Endometrium (tissue), 2 donors: Measurements from ENCODE around the gene FAH.
"Not testable (repeated sequence)": the region's sequence is repeated elsewhere in the genome, so short reads cannot be mapped to it uniquely, and the experiment has no call there.

Experiments
- FAIRE-seq: peaks from 2 replicates; lab custom pipeline; 2012; peaks lifted over from hg19 to GRCh38; lab: Jason Lieb, UNC
- donor health status: control.
- donor health status: control.

Gene FAH

DNA sequence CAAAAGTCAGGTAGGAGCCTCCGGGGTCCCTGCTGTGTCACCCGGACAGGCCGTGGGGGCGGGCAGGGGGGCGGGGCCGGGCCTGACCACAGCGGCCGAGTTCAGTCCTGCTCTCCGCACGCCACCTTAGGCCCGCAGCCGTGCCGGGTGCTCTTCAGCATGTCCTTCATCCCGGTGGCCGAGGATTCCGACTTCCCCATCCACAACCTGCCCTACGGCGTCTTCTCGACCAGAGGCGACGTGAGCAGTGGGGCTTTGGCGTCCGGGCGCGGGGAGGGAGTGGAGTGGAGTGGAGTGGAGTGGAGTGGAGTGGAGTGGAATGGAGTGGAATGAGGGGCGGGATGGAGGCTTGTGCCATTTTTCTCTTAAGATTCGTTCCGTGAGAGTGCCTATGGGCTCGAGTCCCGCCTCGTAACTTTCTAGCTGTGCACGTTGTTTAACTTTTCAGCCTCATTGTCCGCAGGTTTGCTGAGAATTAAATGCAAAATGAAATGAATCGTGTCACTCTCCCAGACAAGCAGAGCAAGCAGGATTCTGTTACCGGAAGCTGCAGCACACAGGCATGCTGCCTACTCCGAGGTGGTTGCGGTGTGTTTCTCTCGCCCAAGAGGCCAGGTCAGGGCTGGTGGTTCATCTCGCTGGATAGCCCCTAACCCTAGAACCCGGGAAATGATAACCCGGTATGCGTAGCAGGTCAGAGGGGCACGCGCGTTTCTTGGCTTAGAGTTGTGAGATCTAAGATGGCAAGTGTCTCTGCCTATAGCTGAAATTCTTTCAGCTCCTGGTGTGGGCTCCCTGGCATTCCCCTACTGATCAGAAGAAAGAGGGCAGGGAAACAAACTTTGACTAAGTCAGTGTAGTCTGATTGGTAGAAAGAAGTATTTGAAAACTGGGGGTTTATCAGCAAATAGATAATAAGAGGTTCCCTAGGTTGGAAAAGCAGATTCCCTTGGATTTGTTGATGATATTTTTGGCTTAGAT is at the start of gene FAH:
Gene FAH (plus strand): TSS at position 104 of the 981 bp plus-strand sequence. CDS start 56 bp downstream, at position 160.
- FAIRE-seq, result no peak

- no peak for FAIRE-seq
Measured at GRCh38 chr15:80105193-80105592, 47.6 kb upstream of the FAH start.

- no peak for FAIRE-seq
Measured at GRCh38 chr15:80105595-80105994, 47.2 kb upstream of the FAH start.

DNA sequence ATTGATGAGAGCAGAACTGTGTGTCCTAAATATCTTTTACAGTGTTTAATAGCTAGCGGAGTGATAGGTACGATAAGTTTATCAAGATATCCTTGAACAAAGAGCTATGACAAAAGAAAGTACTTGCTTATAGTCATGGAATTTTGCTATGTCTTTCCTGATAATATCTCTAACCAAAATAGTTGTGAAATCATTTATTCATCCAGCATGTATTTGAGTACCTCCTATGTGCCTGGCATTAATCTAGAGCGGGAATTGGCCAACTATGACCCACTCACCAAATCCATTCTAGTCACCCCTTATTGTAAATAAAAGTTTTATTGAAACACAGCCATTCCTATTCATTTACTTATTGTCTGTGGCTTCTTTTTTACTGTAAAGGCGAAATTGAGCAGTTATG is 46.7 kb upstream of the FAH start:
- FAIRE-seq, result no peak

DNA sequence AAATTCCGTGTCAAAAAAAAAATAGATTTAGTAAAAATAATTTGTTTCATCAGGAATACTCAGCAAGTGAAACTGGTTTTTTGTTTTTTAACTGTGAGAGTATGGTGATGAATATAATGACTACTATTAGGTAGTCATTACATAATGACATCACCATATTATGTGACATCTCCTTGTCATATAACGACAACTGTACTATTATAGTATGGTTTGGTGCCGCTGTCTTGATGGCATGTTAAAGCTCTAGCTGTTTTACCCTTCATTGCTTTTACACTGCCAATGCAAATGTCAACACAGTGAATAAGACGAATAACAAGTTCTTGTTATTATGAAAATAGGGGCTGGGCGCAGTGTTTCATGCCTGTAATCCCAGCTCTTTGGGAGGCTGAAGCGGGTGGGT is 45.6 kb upstream of the FAH start:
- no peak for FAIRE-seq

GRCh38 chr15:80107774-80108173 is 45.0 kb upstream of the FAH start:
- FAIRE-seq, result no peak

DNA sequence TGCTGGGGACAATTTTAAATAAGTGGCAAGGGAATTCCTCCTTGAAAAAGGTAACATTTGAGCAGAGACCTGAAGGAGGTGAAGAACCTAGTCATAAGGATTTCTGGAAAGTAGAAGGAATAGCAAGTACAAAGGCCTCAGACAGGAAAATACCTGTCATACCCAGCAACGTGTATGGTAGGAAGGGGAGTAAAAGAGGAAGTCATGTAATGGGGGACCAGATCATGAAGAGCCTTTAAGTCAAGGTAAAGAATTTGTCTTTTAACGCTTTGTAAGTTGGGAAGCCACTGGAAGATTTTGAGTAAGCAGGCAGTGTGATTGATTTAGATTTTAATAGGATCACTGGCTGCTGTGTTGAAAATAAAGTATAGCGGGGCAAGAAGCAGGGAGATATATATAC is 43.4 kb upstream of the FAH start:
- FAIRE-seq, result no peak

DNA sequence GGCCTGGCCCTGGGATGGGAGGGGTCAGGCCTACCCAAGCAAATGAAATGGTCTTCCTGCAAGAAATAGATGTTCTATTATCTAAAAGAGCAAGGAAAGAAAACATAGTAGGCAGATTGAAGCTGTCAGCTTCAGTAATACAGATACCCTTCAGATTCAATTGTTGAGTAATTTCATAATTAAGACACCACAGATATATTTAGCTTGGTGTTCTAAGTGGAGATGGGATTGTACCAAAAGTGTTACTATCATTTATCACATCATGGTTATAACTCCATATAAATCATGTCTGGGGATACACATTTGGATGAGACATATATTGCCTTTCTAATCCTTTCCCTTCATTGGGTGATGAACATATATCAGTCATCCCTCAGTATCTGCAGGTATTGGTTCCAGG is 41.9 kb upstream of the FAH start:
- FAIRE-seq, result no peak

- no peak for FAIRE-seq
Measured at GRCh38 chr15:80114114-80114513, 38.7 kb upstream of the FAH start.

DNA sequence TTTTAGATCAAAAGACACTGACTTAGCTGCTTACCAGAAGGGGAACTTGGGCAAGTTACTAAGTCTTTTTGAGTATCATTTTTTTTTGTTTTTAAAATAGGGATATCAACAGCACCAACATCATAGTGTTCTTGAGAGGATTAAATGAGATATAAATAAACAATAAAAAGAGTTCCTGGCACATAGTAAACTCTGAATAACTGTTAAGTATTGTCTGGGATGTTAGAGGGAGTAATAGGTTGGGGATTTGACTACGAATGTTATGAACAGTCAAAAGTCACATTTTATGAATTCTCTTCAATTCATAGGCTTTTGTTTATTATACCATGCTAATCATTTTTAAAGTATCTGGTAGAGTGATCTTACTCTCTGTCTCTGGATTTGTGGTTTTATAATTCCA is 37.8 kb upstream of the FAH start:
- FAIRE-seq, result no peak

DNA sequence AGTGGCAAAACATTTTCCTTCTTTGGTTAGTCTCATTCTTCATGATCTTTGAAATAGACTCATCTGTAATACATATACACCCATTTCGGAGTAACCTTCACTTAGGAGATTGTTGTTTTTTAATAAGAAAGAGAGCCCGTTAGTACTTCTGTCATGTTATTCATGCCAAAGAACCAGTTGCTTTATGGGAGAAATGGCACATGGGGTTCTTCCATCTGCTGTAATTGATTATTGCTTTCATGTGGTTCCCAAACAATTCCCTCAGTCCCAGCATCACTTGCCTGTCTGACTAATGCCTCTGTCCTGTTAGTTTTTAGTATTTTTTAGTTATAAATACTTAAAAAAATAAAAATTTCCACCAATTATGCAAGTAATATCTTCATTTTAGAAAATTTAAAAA is 33.8 kb upstream of the FAH start:
- no peak for FAIRE-seq

DNA sequence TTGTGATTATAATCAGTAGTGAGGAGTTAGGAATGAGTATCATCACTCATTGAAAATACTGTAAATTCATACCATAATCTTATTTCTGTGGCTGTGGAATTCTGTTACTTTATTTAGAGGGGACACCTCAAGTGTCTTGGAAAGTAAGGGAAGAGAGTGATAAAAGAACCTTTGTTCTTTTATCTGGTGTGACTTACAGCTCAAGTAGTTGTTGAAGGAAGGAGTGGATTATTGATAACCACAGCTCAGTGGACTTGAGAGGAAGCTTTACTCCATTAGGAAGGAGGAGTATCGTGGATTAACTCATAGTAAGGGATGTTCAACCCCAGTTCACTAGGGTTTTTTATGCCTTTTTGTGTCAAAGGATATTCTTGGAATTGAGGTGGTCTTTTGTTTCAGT is 32.2 kb upstream of the FAH start:
- FAIRE-seq, result no peak

DNA sequence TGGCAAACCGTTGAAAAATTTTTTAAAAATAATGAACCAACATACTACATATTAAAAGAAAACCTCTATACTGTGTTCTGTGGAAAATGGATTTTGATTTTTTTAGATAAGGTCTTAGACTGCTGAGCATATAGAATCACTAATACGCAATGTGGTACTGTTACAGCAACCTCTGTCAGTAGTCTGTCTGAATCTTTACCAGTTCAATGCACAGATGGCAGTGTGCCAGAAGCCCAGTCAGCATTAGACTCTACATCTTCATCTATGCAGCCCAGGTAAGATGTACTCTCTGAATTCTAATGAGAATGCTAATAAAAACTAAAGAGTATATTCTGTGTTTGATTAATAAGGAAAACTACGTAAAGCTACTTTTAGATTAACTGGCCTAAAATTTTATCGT is 31.3 kb upstream of the FAH start:
- no peak for FAIRE-seq

GRCh38 chr15:80123034-80123433 is 29.8 kb upstream of the FAH start:
- FAIRE-seq, result no peak

DNA sequence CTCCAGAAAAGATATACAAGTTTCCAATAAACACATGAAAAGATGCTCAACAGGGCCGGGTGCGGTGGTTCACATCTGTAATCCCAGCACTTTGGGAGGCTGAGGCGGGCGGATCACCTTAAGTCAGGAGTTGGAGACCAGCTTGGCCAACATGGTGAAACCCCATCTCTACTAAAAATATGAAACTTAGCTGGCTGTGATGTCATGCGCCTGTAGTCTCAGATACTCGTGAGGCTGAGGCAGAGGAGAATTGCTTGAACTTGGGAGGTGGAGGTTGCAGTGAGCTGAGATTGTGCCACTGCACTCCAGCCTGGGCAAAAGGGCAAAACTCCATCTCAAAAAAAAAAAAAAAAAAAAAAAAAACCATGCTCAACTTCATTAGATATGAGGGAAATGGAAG is 25.5 kb upstream of the FAH start:
- not testable (repeated sequence) for FAIRE-seq

GRCh38 chr15:80127911-80128310 is 24.9 kb upstream of the FAH start:
- FAIRE-seq, result no peak

DNA sequence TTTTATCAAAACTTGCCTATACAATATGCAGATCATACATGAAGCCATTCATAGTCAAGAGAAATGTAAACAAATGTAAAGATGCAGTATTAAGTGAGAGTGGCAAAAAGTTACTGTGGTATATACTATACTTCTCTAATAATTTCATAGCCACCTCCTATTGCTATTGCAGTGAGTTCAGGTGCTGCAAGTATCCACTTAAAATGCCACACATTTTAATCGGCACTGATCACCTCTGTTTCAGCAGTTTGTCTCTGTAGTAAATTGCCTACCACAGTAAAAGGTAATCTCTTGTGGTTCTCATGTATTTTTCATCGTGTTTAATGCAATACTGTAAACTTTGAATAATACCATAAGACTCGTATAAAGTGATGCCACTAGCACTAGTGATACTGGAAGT is 20.4 kb upstream of the FAH start:
- no peak for FAIRE-seq

DNA sequence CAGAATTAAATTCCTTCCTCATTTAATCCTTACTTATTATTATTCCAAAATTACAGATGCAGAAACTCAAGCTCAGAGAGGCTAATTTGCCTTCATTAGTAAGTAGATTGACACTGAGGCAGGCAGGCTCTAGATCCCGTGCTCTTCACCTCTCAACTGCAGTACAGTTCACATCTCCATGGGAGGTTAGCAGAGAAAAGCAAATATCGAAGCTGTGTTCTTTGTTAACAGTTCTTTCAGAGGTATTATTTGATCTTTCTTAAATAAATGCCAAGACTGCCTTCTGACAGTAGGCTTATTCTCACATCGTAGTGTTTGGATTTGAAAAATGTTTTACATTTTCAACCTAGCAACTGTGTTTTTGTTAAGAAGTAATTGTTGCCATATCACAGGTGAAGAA is 15.9 kb upstream of the FAH start:
- no peak for FAIRE-seq

DNA sequence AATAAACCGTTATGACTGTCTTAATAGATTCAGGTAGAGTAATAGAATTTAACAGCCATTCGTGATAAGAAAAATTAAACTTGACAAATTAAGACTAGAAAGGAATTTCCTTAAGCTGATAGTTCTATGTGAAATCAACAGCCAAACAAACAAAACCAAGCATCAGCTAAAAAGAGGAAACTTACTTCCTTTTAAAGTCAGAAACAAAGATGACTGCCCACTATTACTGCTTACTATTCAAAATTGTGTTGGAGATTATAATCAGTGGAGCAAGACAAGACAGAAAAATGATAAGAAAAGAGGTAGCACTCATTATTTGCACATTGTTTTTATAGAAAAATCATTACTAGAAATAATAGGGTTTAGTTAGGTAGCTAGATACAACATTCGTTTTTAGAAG is 13.8 kb upstream of the FAH start:
- no peak for FAIRE-seq

GRCh38 chr15:80140909-80141308 is 11.9 kb upstream of the FAH start:
- FAIRE-seq, result no peak

GRCh38 chr15:80141916-80142598 is 10.7 kb upstream of the FAH start:
- FAIRE-seq, result no peak

DNA sequence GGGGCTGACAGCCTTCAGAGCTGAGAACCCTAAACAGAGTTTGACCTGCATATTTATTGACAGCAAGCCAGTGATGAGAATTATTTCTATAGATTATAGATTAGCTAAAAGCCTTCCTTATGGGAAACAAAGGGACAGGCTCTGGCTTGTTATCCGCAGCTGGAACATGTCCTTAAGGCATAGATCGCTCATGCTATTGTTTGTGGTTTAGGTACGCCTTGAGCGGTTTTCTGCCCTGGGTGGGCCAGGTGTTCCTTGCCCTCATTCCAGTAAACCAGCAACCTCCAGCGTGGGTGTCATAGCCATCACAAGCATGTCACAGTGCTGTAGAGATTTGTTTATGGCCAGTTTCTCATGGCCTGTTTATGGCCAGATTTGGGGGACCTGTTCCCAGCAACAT is 10.2 kb upstream of the FAH start:
- no peak for FAIRE-seq

- no peak for FAIRE-seq
Measured at GRCh38 chr15:80151148-80151547, 1.7 kb upstream of the FAH start.

DNA sequence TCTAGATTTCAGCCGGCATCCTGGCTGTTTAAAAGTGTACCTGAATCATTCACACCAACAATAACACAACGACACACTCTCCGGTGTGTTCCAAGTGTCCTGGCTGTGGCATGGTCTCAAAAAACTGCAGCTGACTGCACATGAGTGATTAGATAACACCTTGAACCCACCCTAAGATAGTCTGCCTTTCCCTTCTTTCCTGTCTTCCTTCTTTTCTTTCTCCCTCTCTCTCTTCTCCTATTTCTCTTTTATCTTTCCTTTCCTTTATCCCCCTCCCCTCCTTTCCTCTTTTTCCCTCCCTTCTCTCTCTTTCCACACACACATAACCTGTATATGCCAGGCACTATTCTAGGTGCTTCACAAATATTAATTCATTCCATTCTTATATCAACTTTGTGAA is 1.2 kb upstream of the FAH start:
- FAIRE-seq, result no peak
